Tracheal epithelial cell (primary cell): ENCODE data around the gene RPS6KA3. TPM values are rescaled to one million over a fixed set of nuclear protein-coding genes. Genes with fewer than 3 reads are reported as not detected.

ENCODE experiments used
- total RNA-seq: library from RNA; depleted of rRNA; stranded (reverse); fragments of >200 nt; gene quantifications from 2 replicates; pipeline ENCODE4 v1.2.1, GENCODE V29; 2014

The RPS6KA3 gene
- 55.0 and 62.7 TPM in 2 replicates for total RNA-seq

GRCh38 chrX:20266810-20267606, at the start of gene RPS6KA3:
RPS6KA3 (minus strand) TSS chrX:20266909; CDS start chrX:20266632, 277 bp downstream.

GRCh38 chrX:20141281-20142220, 125.2 kb downstream of the RPS6KA3 start, which contains the start of gene EIF1AX:
EIF1AX (minus strand) TSS chrX:20141838; CDS start chrX:20141640, 198 bp downstream.

GRCh38 chrX:20116577-20117240, 150.0 kb downstream of the RPS6KA3 start, which contains the start of gene MAP7D2:
MAP7D2 (minus strand) TSS chrX:20116907; CDS start chrX:20116879, 28 bp downstream.

Other genes starting within 250 kb of the RPS6KA3 start
- gene MAP7D2, start 150.0 kb downstream of the RPS6KA3 start, total RNA-seq = under 0.01 and 0.24 TPM in 2 replicates
- 28.2 and 37.7 TPM in 2 replicates for gene EIF1AX, start 125.1 kb downstream of the RPS6KA3 start, total RNA-seq